ENCODE results near the gene KRTAP3-1.

The KRTAP3-1 gene

GRCh38 chr17:40978575-40979151 is 30.3 kb downstream of the KRTAP3-1 start:
- no peak for DNase-seq (ENCODE audit: low read depth)

- DNase-seq (ENCODE audit: low read depth), result no peak
Observed at GRCh38 chr17:40975516-40975915, 33.4 kb downstream of the KRTAP3-1 start.

- no peak for DNase-seq (ENCODE audit: low read depth)
Observed at GRCh38 chr17:40974366-40974765, 34.6 kb downstream of the KRTAP3-1 start.

- no peak for DNase-seq (ENCODE audit: low read depth)
Observed at GRCh38 chr17:40967582-40967981, 41.3 kb downstream of the KRTAP3-1 start.

GRCh38 chr17:40966848-40967247 is 42.1 kb downstream of the KRTAP3-1 start, which contains the start of gene KRT39:
TSS of gene KRT39 (minus strand) at chr17:40966948. CDS start at chr17:40966856, 92 bp downstream.
- DNase-seq (ENCODE audit: low read depth), result no peak

- DNase-seq (ENCODE audit: low read depth), result no peak
Observed at GRCh38 chr17:40963838-40964237, 45.1 kb downstream of the KRTAP3-1 start.

GRCh38 chr17:40962059-40962561 is 46.8 kb downstream of the KRTAP3-1 start:
- DNase-seq (ENCODE audit: low read depth), result no peak

- no peak for DNase-seq (ENCODE audit: low read depth)
Observed at GRCh38 chr17:40961591-40961990, 47.3 kb downstream of the KRTAP3-1 start.

- DNase-seq (ENCODE audit: low read depth), result no peak
Observed at GRCh38 chr17:40960144-40960543, 48.8 kb downstream of the KRTAP3-1 start.
